Endodermal cell (in vitro differentiated cells): Measurements from ENCODE around the gene MROH2A. TPM values are rescaled to one million over a fixed set of nuclear protein-coding genes. Genes with fewer than 3 reads are reported as not detected.

Experiments
- DNase-seq: peaks from one replicate; pipeline ENCODE4 v3.0.0-alpha.2; 2017
- H3K27ac ChIP-seq: 2 replicates; pipeline ENCODE4 v1.5.1; 2013; ENCODE audit warnings: mild to moderate bottlenecking, low read depth, low read length, moderate library complexity
- H3K27me3 ChIP-seq: 2 replicates; pipeline ENCODE4 v1.6.1; 2013; ENCODE audit warnings: mild to moderate bottlenecking, low read length, moderate library complexity; ENCODE audit not compliant: insufficient read depth, control insufficient read depth, poor library complexity, severe bottlenecking
- H3K36me3 ChIP-seq: 2 replicates; pipeline ENCODE4 v1.7.0; 2013; ENCODE audit warnings: mild to moderate bottlenecking, low read length, moderate library complexity; ENCODE audit not compliant: control insufficient read depth, insufficient read depth
- H3K4me1 ChIP-seq: one replicate; pipeline ENCODE4 v1.7.0; 2013; ENCODE audit warnings: low read length; ENCODE audit not compliant: control insufficient read depth, insufficient read depth
- H3K4me3 ChIP-seq: 2 replicates; pipeline ENCODE4 v1.5.1; 2013; ENCODE audit warnings: mild to moderate bottlenecking, low read length, moderate library complexity
- H3K9ac ChIP-seq: 2 replicates; pipeline ENCODE4 v1.6.1; 2013; ENCODE audit warnings: mild to moderate bottlenecking, low read length, moderate library complexity; ENCODE audit not compliant: poor library complexity, severe bottlenecking; ENCODE audit errors: extremely low read depth
- H3K9me3 ChIP-seq: 2 replicates; pipeline ENCODE4 v1.6.1; 2013; ENCODE audit warnings: mild to moderate bottlenecking, low read length, moderate library complexity; ENCODE audit not compliant: control insufficient read depth
- H3K27ac Mint-ChIP-seq: 2 replicates; pipeline ENCODE4 v1.8.0; 2020; ENCODE audit warnings: mixed read lengths
- H3K27me3 Mint-ChIP-seq: 2 replicates; pipeline ENCODE4 v1.8.0; 2021; ENCODE audit warnings: mild to moderate bottlenecking, mixed read lengths; ENCODE audit not compliant: insufficient read depth
- H3K36me3 Mint-ChIP-seq: 2 replicates; pipeline ENCODE4 v1.8.0; 2020; ENCODE audit warnings: low read depth, mixed read lengths
- H3K4me1 Mint-ChIP-seq: 2 replicates; pipeline ENCODE4 v1.8.0; 2020; ENCODE audit warnings: mixed read lengths
- H3K4me3 Mint-ChIP-seq: 2 replicates; pipeline ENCODE4 v1.8.0; 2020; ENCODE audit warnings: mild to moderate bottlenecking, moderate library complexity, mixed read lengths
- H3K9me3 Mint-ChIP-seq: 2 replicates; pipeline ENCODE4 v1.8.0; 2020; ENCODE audit warnings: mild to moderate bottlenecking, mixed read lengths
- WGBS, 2 experiments: methylation state at CpG; one replicate each; pipeline versions ENCODE4 v1.1.5 to v1.1.7; 2013; ENCODE audit warnings: missing lambda C conversion rate in 2 of 2, mixed read lengths in 1 of 2; ENCODE audit not compliant: insufficient coverage in 1 of 2, insufficient read length in 1 of 2; 5-methylcytosine and 5-hydroxymethylcytosine counted together
- total RNA-seq, 2 donors: library from RNA; stranded (reverse); fragmentation: NEBNext Ultra II Directional in 1 of 2; extraction: Animal tissue kit (Norgen Biotek cat#: 25700) in 1 of 2; gene quantifications; 2 replicates in 1 of 2; 3 replicates in 1 of 2; pipeline ENCODE4 v1.2.1, GENCODE V29; 2021
- TF ChIP-seq, protein P1 (sequence below): fragments of 200-600 bp; sonication (generic); conservative IDR thresholded peaks from 2 replicates; pipeline ENCODE4 v1.5.0; 2021; ENCODE audit warnings: antibody characterized with exemption, mild to moderate bottlenecking

The MROH2A gene
- total RNA-seq, 2 donors from 2014 or later, result not detected

DNA sequence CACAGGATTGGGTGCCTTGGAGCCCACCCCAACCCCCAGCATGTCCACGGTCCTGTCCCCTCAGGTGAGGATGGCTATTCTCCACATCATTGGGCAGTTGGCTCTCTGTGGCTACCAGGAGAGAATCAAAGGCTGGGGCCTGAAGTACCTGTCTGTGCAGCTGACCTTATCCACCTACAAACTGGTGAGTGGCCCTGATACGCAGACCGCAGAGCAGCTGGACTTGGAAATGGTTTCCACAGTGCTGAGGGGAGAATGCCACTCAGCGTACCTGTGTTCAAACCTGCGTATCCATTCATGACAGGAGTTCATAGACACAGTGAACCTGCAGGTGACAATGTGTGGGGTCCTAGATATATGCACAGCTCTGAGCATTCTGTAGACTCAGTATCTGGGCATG lies 21.6 kb downstream of the MROH2A start:
- no peak overlapping the region for H3K27ac ChIP-seq
- H3K4me1 ChIP-seq, result no peaks in the 10 kb centered on the region
- TF ChIP-seq, protein P1, sequence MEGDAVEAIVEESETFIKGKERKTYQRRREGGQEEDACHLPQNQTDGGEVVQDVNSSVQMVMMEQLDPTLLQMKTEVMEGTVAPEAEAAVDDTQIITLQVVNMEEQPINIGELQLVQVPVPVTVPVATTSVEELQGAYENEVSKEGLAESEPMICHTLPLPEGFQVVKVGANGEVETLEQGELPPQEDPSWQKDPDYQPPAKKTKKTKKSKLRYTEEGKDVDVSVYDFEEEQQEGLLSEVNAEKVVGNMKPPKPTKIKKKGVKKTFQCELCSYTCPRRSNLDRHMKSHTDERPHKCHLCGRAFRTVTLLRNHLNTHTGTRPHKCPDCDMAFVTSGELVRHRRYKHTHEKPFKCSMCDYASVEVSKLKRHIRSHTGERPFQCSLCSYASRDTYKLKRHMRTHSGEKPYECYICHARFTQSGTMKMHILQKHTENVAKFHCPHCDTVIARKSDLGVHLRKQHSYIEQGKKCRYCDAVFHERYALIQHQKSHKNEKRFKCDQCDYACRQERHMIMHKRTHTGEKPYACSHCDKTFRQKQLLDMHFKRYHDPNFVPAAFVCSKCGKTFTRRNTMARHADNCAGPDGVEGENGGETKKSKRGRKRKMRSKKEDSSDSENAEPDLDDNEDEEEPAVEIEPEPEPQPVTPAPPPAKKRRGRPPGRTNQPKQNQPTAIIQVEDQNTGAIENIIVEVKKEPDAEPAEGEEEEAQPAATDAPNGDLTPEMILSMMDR, result no peak

DNA sequence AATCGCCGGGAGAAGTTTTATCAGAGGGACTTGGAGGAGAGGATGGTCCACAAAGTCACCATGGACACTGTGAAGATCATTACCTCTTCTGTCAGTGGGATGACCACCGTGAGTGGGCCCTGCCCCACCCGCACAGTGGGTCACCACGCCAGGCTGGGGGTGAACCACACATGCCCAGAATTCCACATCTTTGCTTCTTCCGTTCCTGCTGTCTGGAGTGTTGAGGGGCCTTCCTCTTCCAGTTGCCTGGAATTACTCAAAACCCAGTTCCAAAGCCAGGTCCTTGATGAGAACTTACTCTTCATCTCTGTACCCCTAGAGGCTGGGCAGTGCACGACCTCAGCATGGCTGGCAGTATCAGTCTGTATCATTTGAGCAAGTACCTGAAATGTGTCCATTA lies 22.1 kb downstream of the MROH2A start:
- no peak overlapping the region for H3K9ac ChIP-seq
- Mint-ChIP-seq H3K4me3 (no peak overlapping the region), H3K9me3 (peaks cover 3% of the 10 kb centered on the region), H3K4me1 (no peaks in the 10 kb centered on the region), H3K27ac (no peak overlapping the region), H3K36me3 (no peaks in the 10 kb centered on the region), H3K27me3 (peaks cover 14% of the 10 kb centered on the region)
- 93 to 94% methylated on average over 3 to 7 of the region's 7 CpGs for WGBS, 2 experiments
- no peak overlapping the region for H3K27ac ChIP-seq
- H3K9me3 ChIP-seq, result no peaks in the 10 kb centered on the region
- no peaks in the 10 kb centered on the region for H3K36me3 ChIP-seq
- TF ChIP-seq, protein P1, result no peak
- DNase-seq, result peak; percentile 23
- no peak overlapping the region for H3K4me3 ChIP-seq
- H3K27me3 ChIP-seq, result no peaks in the 10 kb centered on the region
- H3K4me1 ChIP-seq, result no peaks in the 10 kb centered on the region

More for the DNA sequence above, 21.6 kb downstream of the MROH2A start:
- no peaks in the 10 kb centered on the region for H3K36me3 Mint-ChIP-seq
- H3K9me3 ChIP-seq, result no peaks in the 10 kb centered on the region
- H3K27me3 ChIP-seq, result no peaks in the 10 kb centered on the region
- H3K9me3 Mint-ChIP-seq, result peaks cover 3% of the 10 kb centered on the region
- 42 to 71% methylated on average over 2 to 5 of the region's 5 CpGs for WGBS, 2 experiments
- no peak overlapping the region for H3K9ac ChIP-seq
- DNase-seq, result peak; percentile 10
- no peak overlapping the region for H3K4me3 Mint-ChIP-seq
- H3K27ac Mint-ChIP-seq, result no peak overlapping the region
- H3K4me1 Mint-ChIP-seq, result no peaks in the 10 kb centered on the region
- no peak overlapping the region for H3K4me3 ChIP-seq
- peaks cover 14% of the 10 kb centered on the region for H3K27me3 Mint-ChIP-seq
- H3K36me3 ChIP-seq, result no peaks in the 10 kb centered on the region

DNA sequence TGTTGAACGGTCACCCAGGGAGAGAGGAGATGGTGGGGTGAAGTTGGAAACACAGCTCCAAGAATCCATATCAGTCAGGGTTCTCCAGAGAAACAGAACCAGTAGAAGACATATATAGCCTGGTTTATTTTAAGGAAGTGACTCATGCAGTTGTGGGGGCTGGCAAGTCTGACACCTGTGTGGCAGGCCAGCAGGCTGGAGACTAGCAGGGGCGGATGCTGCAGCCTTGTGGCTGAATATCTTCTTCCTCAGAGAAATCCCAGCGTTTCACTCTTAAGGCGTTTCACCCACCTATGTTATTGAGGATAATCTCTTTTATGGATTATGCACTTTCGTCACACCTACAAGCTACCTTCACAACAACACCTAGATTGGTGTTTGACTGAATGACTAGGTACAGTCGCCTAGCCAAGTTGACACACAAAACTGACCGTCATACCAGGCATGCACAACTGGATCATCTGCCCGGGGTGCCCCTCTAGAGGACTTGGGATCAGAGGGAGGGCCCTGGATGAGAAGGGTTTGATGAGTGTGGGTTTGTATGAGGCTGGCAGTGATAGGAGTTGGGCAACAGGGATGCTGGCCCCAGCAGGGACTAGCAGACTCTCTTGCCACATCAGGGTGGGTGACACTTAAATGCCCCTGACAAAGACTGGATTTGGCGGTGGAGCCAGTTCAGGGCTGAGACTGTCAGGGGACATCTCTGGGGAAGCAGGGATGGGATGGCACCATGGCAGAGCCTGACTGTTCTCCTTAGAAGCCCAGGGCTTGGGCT lies 23.4 kb downstream of the MROH2A start:
- peak; percentile 44 for DNase-seq
- Mint-ChIP-seq H3K4me1 (no peaks in the 10 kb centered on the region), H3K27ac (no peak overlapping the region), H3K9me3 (peaks cover 5% of the 10 kb centered on the region), H3K27me3 (peaks cover 14% of the 10 kb centered on the region), H3K36me3 (no peaks in the 10 kb centered on the region), H3K4me3 (no peak overlapping the region)
- Histone ChIP-seq H3K9ac (no peak overlapping the region), H3K27me3 (no peaks in the 10 kb centered on the region), H3K27ac (no peak overlapping the region), H3K9me3 (no peaks in the 10 kb centered on the region), H3K4me1 (no peaks in the 10 kb centered on the region), H3K4me3 (no peak overlapping the region), H3K36me3 (no peaks in the 10 kb centered on the region)
- TF ChIP-seq, protein P1, result no peak
- 85 to 89% methylated on average over 3 to 9 of the region's 9 CpGs for WGBS, 2 experiments
